ENCODE data around the gene LPCAT1.

GRCh38 chr5:1429066-1429465 lies 94.7 kb downstream of the LPCAT1 start:
- TF ChIP-seq CTCF (IDR thresholded peaks at IDR 0.05) = no peak
- TF ChIP-seq, protein P1, sequence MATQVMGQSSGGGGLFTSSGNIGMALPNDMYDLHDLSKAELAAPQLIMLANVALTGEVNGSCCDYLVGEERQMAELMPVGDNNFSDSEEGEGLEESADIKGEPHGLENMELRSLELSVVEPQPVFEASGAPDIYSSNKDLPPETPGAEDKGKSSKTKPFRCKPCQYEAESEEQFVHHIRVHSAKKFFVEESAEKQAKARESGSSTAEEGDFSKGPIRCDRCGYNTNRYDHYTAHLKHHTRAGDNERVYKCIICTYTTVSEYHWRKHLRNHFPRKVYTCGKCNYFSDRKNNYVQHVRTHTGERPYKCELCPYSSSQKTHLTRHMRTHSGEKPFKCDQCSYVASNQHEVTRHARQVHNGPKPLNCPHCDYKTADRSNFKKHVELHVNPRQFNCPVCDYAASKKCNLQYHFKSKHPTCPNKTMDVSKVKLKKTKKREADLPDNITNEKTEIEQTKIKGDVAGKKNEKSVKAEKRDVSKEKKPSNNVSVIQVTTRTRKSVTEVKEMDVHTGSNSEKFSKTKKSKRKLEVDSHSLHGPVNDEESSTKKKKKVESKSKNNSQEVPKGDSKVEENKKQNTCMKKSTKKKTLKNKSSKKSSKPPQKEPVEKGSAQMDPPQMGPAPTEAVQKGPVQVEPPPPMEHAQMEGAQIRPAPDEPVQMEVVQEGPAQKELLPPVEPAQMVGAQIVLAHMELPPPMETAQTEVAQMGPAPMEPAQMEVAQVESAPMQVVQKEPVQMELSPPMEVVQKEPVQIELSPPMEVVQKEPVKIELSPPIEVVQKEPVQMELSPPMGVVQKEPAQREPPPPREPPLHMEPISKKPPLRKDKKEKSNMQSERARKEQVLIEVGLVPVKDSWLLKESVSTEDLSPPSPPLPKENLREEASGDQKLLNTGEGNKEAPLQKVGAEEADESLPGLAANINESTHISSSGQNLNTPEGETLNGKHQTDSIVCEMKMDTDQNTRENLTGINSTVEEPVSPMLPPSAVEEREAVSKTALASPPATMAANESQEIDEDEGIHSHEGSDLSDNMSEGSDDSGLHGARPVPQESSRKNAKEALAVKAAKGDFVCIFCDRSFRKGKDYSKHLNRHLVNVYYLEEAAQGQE (IDR thresholded peaks at IDR 0.05; ENCODE audit: insufficient read depth in 1 of 2, low read depth in 2 of 2, low read length in 1 of 2) = no peak

Data from Panc1 (cell line).